SKM-1 (cell line): ENCODE measurements around the gene METAP2.
"Not testable (repeated sequence)": the region's sequence is repeated elsewhere in the genome, so short reads cannot be mapped to it uniquely, and the experiment has no call there.

ENCODE experiments used
- DNase-seq: peaks from one replicate; lab custom pipeline; 2025; ENCODE audit not compliant: unreplicated experiment; lab: John Stamatoyannopoulos, UW

The METAP2 gene

GRCh38 chr12:95462081-95462480, 11.9 kb upstream of the METAP2 start:
- no peak for DNase-seq

GRCh38 chr12:95462551-95462950, 11.4 kb upstream of the METAP2 start:
- no peak for DNase-seq

GRCh38 chr12:95463050-95463449, 10.9 kb upstream of the METAP2 start:
- no peak for DNase-seq

- not testable (repeated sequence) for DNase-seq
Measured at GRCh38 chr12:95463776-95464175, 10.2 kb upstream of the METAP2 start.

- no peak for DNase-seq
Measured at GRCh38 chr12:95465275-95465674, 8.7 kb upstream of the METAP2 start.

- DNase-seq = no peak
Measured at GRCh38 chr12:95470300-95470699, 3.7 kb upstream of the METAP2 start.

GRCh38 chr12:95473231-95473883, 595 bp upstream of the METAP2 start:
- no peak for DNase-seq

- no peak for DNase-seq
Measured at GRCh38 chr12:95474660-95474958, 657 bp downstream of the METAP2 start.

GRCh38 chr12:95480230-95480629, 6.3 kb downstream of the METAP2 start:
- DNase-seq = no peak

- no peak for DNase-seq
Measured at GRCh38 chr12:95481072-95481471, 7.1 kb downstream of the METAP2 start.

GRCh38 chr12:95481888-95482287, 7.9 kb downstream of the METAP2 start:
- no peak for DNase-seq

GRCh38 chr12:95482564-95482963, 8.6 kb downstream of the METAP2 start:
- not testable (repeated sequence) for DNase-seq

- DNase-seq = no peak
Measured at GRCh38 chr12:95484524-95484923, 10.6 kb downstream of the METAP2 start.

GRCh38 chr12:95487024-95487423, 13.1 kb downstream of the METAP2 start:
- DNase-seq = no peak

- DNase-seq = no peak
Measured at GRCh38 chr12:95492462-95492861, 18.5 kb downstream of the METAP2 start.

GRCh38 chr12:95494888-95495287, 20.9 kb downstream of the METAP2 start:
- DNase-seq = no peak

- DNase-seq = no peak
Measured at GRCh38 chr12:95495433-95495832, 21.5 kb downstream of the METAP2 start.

- DNase-seq = no peak
Measured at GRCh38 chr12:95497031-95497430, 23.1 kb downstream of the METAP2 start.

- no peak for DNase-seq
Measured at GRCh38 chr12:95498968-95499367, 25.0 kb downstream of the METAP2 start.

- no peak for DNase-seq
Measured at GRCh38 chr12:95499772-95500171, 25.8 kb downstream of the METAP2 start.

GRCh38 chr12:95504140-95504539, 30.2 kb downstream of the METAP2 start:
- no peak for DNase-seq

- DNase-seq = no peak
Measured at GRCh38 chr12:95505039-95505438, 31.1 kb downstream of the METAP2 start.

GRCh38 chr12:95506707-95507523, 33.0 kb downstream of the METAP2 start:
- no peak for DNase-seq
